ENCODE results near the gene CACNB2. TPM values are rescaled to one million over a fixed set of nuclear protein-coding genes. Genes with fewer than 3 reads are reported as not detected.

The CACNB2 gene
- total RNA-seq, 1 donor from 2014 or later, result 7.6 TPM

DNA sequence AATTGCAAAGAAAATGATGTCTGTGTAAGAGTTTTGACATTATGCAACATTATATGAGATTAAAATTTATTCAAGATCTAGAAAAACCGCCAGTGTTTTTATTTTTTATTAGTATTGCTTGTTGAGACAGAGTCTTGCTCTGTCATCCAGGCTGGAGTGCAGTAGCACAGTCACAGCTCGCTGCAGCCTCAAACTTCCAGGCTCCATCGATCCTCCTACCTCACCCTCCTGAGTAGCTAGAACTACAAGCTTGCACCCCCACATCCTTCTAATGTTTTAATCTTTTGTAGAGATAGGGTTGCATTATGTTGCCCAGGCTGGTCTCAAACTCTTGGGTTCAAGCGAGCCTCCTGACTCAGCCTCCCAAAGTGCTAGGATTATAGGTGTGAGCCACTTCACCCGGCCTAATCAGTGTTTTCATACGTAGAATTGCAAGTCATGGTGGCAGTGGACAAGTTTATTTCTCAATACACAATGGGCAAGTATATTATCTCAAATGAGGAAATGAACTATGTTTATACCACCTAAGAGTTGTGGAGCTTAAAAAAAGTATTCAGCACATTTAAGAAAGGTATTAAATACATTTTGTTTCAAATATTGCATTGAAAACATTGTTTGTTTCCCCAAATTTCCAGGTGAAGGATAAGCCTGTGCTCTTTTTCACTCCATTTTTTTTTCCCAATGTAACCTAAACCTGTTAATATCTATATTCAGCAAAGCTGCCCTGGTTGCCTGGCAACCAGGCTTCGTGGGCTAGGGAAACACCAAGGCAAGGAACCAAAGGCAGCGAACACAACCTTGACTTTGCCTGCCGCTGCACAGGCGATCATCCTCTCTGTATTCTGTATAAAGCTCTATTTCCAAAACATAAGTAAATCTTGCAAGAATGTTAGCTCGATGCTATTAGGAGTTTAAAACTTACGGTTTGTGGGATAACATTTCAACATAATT lies 163.9 kb downstream of the CACNB2 start:
- Mint-ChIP-seq H3K9me3 (no peaks in the 10 kb centered on the region), H3K27me3 (no peaks in the 10 kb centered on the region), H3K4me3 (no peak overlapping the region), H3K27ac (no peak overlapping the region), H3K36me3 (no peaks in the 10 kb centered on the region), H3K4me1 (ENCODE audit: unreplicated experiment) (no peaks in the 10 kb centered on the region)
- TF ChIP-seq CTCF (conservative IDR thresholded peaks at IDR 0.05), result no peak
- DNase-seq (ENCODE audit: extremely low spot score, unreplicated experiment), result no peak

GRCh38 chr10:18306031-18306430 lies 165.8 kb downstream of the CACNB2 start:
- Mint-ChIP-seq H3K27me3 (no peaks in the 10 kb centered on the region), H3K27ac (no peak overlapping the region), H3K36me3 (no peaks in the 10 kb centered on the region), H3K9me3 (no peaks in the 10 kb centered on the region), H3K4me1 (ENCODE audit: unreplicated experiment) (no peaks in the 10 kb centered on the region), H3K4me3 (no peak overlapping the region)
- no peak for DNase-seq (ENCODE audit: extremely low spot score, unreplicated experiment)
- TF ChIP-seq CTCF (conservative IDR thresholded peaks at IDR 0.05), result no peak

GRCh38 chr10:18308600-18308999 lies 168.4 kb downstream of the CACNB2 start:
- Mint-ChIP-seq H3K27ac (no peak overlapping the region), H3K9me3 (no peaks in the 10 kb centered on the region), H3K4me3 (no peak overlapping the region), H3K4me1 (ENCODE audit: unreplicated experiment) (peaks cover 8% of the 10 kb centered on the region), H3K36me3 (no peaks in the 10 kb centered on the region), H3K27me3 (no peaks in the 10 kb centered on the region)
- no peak for TF ChIP-seq CTCF (conservative IDR thresholded peaks at IDR 0.05)
- DNase-seq (ENCODE audit: extremely low spot score, unreplicated experiment), result no peak

GRCh38 chr10:18310761-18311160 lies 170.5 kb downstream of the CACNB2 start:
- H3K4me1 Mint-ChIP-seq (ENCODE audit: unreplicated experiment), result peaks cover 8% of the 10 kb centered on the region

GRCh38 chr10:18312374-18313139 lies 172.3 kb downstream of the CACNB2 start:
- Mint-ChIP-seq H3K9me3 (no peaks in the 10 kb centered on the region), H3K4me3 (no peak overlapping the region), H3K4me1 (ENCODE audit: unreplicated experiment) (peaks cover 8% of the 10 kb centered on the region), H3K27ac (peak overlapping the region; percentile 61), H3K27me3 (no peaks in the 10 kb centered on the region), H3K36me3 (no peaks in the 10 kb centered on the region)
- no peak for DNase-seq (ENCODE audit: extremely low spot score, unreplicated experiment)
- peak; percentile 63 for TF ChIP-seq CTCF (conservative IDR thresholded peaks at IDR 0.05)

More at GRCh38 chr10:18310761-18311160, 170.5 kb downstream of the CACNB2 start:
- no peaks in the 10 kb centered on the region for H3K36me3 Mint-ChIP-seq
- no peak for TF ChIP-seq CTCF (conservative IDR thresholded peaks at IDR 0.05)
- H3K4me3 Mint-ChIP-seq, result no peak overlapping the region
- no peaks in the 10 kb centered on the region for H3K27me3 Mint-ChIP-seq
- H3K9me3 Mint-ChIP-seq, result no peaks in the 10 kb centered on the region
- H3K27ac Mint-ChIP-seq, result no peak overlapping the region
- DNase-seq (ENCODE audit: extremely low spot score, unreplicated experiment), result no peak
